Gastrocnemius medialis (tissue), 4 donors: ENCODE results near the gene C9orf50.

ENCODE experiments used
- POLR2A ChIP-seq, 2 donors: fragments of 450-650 bp; IDR thresholded peaks; one replicate each; pipeline ENCODE4 v1.6.1; 2017; ENCODE audit warnings: antibody characterized with exemption in 2 of 2, mild to moderate bottlenecking in 2 of 2, moderate library complexity in 2 of 2
- TF ChIP-seq, protein P1 (sequence below), 5 experiments: fragments of 450-650 bp in 3 of 5; fragments of 200-600 bp in 2 of 5; sonication (generic) in 2 of 5; IDR thresholded peaks in 4 of 5; conservative IDR thresholded peaks in 1 of 5; 1 replicate in 4 of 5; 2 replicates in 1 of 5; pipeline ENCODE4 v1.5.1; 2016 to 2019; ENCODE audit warnings: antibody characterized with exemption in 5 of 5, mild to moderate bottlenecking in 3 of 5, moderate library complexity in 3 of 5

DNA sequence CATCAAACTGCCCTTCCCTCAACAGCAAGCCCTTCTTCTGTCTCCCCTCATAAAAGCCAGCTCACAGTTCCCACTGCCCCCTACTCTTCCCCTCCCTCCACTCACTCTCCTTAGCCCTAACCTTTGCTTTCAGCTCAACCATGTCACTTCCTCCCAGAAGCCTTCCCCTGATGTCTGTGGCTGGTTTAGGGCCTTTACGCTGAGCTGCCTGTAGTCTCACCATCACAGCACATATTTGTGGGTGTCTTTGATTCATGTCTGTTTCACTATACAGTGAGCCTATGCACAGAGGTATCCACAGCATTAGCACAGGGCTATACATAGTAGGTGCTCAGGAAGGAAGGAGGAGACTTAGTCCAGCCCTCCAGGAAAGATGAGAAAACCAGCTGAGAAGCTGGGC is 34.7 kb downstream of the C9orf50 start:
- TF ChIP-seq, protein P1, sequence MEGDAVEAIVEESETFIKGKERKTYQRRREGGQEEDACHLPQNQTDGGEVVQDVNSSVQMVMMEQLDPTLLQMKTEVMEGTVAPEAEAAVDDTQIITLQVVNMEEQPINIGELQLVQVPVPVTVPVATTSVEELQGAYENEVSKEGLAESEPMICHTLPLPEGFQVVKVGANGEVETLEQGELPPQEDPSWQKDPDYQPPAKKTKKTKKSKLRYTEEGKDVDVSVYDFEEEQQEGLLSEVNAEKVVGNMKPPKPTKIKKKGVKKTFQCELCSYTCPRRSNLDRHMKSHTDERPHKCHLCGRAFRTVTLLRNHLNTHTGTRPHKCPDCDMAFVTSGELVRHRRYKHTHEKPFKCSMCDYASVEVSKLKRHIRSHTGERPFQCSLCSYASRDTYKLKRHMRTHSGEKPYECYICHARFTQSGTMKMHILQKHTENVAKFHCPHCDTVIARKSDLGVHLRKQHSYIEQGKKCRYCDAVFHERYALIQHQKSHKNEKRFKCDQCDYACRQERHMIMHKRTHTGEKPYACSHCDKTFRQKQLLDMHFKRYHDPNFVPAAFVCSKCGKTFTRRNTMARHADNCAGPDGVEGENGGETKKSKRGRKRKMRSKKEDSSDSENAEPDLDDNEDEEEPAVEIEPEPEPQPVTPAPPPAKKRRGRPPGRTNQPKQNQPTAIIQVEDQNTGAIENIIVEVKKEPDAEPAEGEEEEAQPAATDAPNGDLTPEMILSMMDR (IDR thresholded peaks at IDR 0.05 in 4 of 5, conservative IDR thresholded peaks at IDR 0.05 in 1 of 5), result no peak
- no peak for TF ChIP-seq POLR2A (IDR thresholded peaks at IDR 0.05)
